ENCODE data around the gene CYTL1.
A peak's percentile ranks its signal among the peaks of the same experiment; 100 is the strongest.
"Not testable (repeated sequence)": the region's sequence is repeated elsewhere in the genome, so short reads cannot be mapped to it uniquely, and the experiment has no call there.

Gene CYTL1

GRCh38 chr4:5019274-5019673 is at the start of gene CYTL1:
TSS of gene CYTL1 (minus strand) at chr4:5019458. CDS start at chr4:5019445, 13 bp downstream.
- DNase-seq: no peak

GRCh38 chr4:5067908-5068307 is 48.6 kb upstream of the CYTL1 start:
- DNase-seq: no peak

GRCh38 chr4:5066968-5067367 is 47.7 kb upstream of the CYTL1 start:
- not testable (repeated sequence) for DNase-seq

- DNase-seq: no peak
Observed at GRCh38 chr4:5066101-5066500, 46.8 kb upstream of the CYTL1 start.

- no peak for DNase-seq
Observed at GRCh38 chr4:5055411-5055810, 36.2 kb upstream of the CYTL1 start.

- no peak for DNase-seq
Observed at GRCh38 chr4:5054532-5054931, 35.3 kb upstream of the CYTL1 start.

GRCh38 chr4:5052726-5053425 is 33.6 kb upstream of the CYTL1 start:
- no peak for DNase-seq

- DNase-seq: no peak
Observed at GRCh38 chr4:5052204-5052702, 33.0 kb upstream of the CYTL1 start.

GRCh38 chr4:5051278-5052203 is 32.3 kb upstream of the CYTL1 start, which contains the start of gene STK32B:
TSS of gene STK32B (plus strand) at chr4:5051480.
- DNase-seq: peak in 1 of 2 experiments; percentile 1

- DNase-seq: peak in 1 of 2 experiments; percentile 62
Observed at GRCh38 chr4:5050520-5051277, 31.4 kb upstream of the CYTL1 start.

- DNase-seq: no peak
Observed at GRCh38 chr4:5048721-5049120, 29.5 kb upstream of the CYTL1 start.

GRCh38 chr4:5045097-5045496 is 25.8 kb upstream of the CYTL1 start:
- DNase-seq: no peak

GRCh38 chr4:5044341-5044740 is 25.1 kb upstream of the CYTL1 start:
- no peak for DNase-seq

- no peak for DNase-seq
Observed at GRCh38 chr4:5043579-5043978, 24.3 kb upstream of the CYTL1 start.

GRCh38 chr4:5041699-5042098 is 22.4 kb upstream of the CYTL1 start:
- DNase-seq: no peak

GRCh38 chr4:5040856-5041620 is 21.8 kb upstream of the CYTL1 start:
- DNase-seq: no peak

GRCh38 chr4:5039800-5040199 is 20.5 kb upstream of the CYTL1 start:
- DNase-seq: no peak

GRCh38 chr4:5037553-5038551 is 18.6 kb upstream of the CYTL1 start:
- peak in 1 of 2 experiments; percentile 8 for DNase-seq

GRCh38 chr4:5036239-5036638 is 17.0 kb upstream of the CYTL1 start:
- no peak for DNase-seq

- DNase-seq: no peak
Observed at GRCh38 chr4:5034206-5034605, 14.9 kb upstream of the CYTL1 start.
